IMR-90 (cell line): ENCODE results near the gene RASL10B. TPM values are rescaled to one million over a fixed set of nuclear protein-coding genes. Genes with fewer than 3 reads are reported as not detected.

Experiments
- ATAC-seq: fragments of 200-7000 bp; cut with Tn5 transposase; 2 replicates; pipeline ENCODE4 v1.9.1; 2020; ENCODE audit warnings: low read depth, mild to moderate bottlenecking, moderate library complexity
- BruUV-seq: library from RNA; stranded (reverse); fragments of 400-500 nt; replicated peaks from 2 replicates; lab custom pipeline; 2021; lab: Mats Ljungman, UMichigan
- CTCF ChIA-PET: fragments of 300-600 bp; formaldehyde crosslinking; extraction: SDS; loops from one replicate; lab custom pipeline; 2021; ENCODE audit warnings: antibody characterized with exemption; lab: Yijun Ruan, JAX
- POLR2A ChIA-PET: fragments of 300-600 bp; sonication (Branson Sonifier 250); formaldehyde crosslinking; loops from one replicate; lab custom pipeline; 2022; ENCODE audit warnings: antibody characterized with exemption; ENCODE audit not compliant: unreplicated experiment; lab: Charles Lee
- DNase-seq: peaks from one replicate; pipeline ENCODE4 v3.0.0; 2013
- H2AFZ ChIP-seq: replicated peaks from 2 replicates; pipeline ENCODE3; 2013; ENCODE audit warnings: low read length, mild to moderate bottlenecking; ENCODE audit not compliant: poor library complexity
- H2AK5ac ChIP-seq: 2 replicates; pipeline ENCODE4 v1.6.1; 2013; ENCODE audit warnings: low read depth, low read length, inconsistent platforms
- H2AK9ac ChIP-seq: replicated peaks from 2 replicates; pipeline ENCODE3; 2013; ENCODE audit warnings: mild to moderate bottlenecking, low read depth, low read length, moderate library complexity; ENCODE audit not compliant: poor library complexity
- H2BK120ac ChIP-seq: 2 replicates; pipeline ENCODE4 v1.6.1; 2013; ENCODE audit warnings: low read depth, low read length, inconsistent platforms
- H2BK15ac ChIP-seq: 3 replicates; pipeline ENCODE4 v1.6.1; 2013; ENCODE audit warnings: low read depth, low read length, inconsistent platforms
- H2BK20ac ChIP-seq: 2 replicates; pipeline ENCODE4 v1.6.1; 2013; ENCODE audit warnings: low read depth, mild to moderate bottlenecking, inconsistent platforms, low read length, moderate library complexity
- H2BK5ac ChIP-seq: 2 replicates; pipeline ENCODE4 v1.6.1; 2013; ENCODE audit warnings: mild to moderate bottlenecking, low read depth, low read length, inconsistent platforms; ENCODE audit not compliant: poor library complexity, severe bottlenecking
- H3K14ac ChIP-seq: replicated peaks from 2 replicates; pipeline ENCODE4 v1.6.1; 2013; ENCODE audit warnings: low read depth, low read length, inconsistent platforms
- H3K18ac ChIP-seq: 2 replicates; pipeline ENCODE4 v1.6.1; 2013; ENCODE audit warnings: low read depth, low read length, control low read depth
- H3K23ac ChIP-seq: 2 replicates; pipeline ENCODE4 v1.6.1; 2013; ENCODE audit warnings: low read depth, low read length, inconsistent platforms
- H3K27ac ChIP-seq: 2 replicates; pipeline ENCODE4 v1.5.1; 2013; ENCODE audit warnings: mild to moderate bottlenecking, control low read depth, low read length; ENCODE audit not compliant: insufficient read depth
- H3K27me3 ChIP-seq: 2 replicates; pipeline ENCODE4 v1.6.1; 2013; ENCODE audit warnings: low read length; ENCODE audit not compliant: control insufficient read depth, insufficient read depth
- H3K36me3 ChIP-seq: 2 replicates; pipeline ENCODE4 v1.6.1; 2013; ENCODE audit warnings: low read length, mixed read lengths; ENCODE audit not compliant: control insufficient read depth, insufficient read depth
- H3K4ac ChIP-seq: 2 replicates; pipeline ENCODE4 v1.6.1; 2013; ENCODE audit warnings: low read depth, low read length, inconsistent platforms
- H3K4me1 ChIP-seq: 2 replicates; pipeline ENCODE4 v1.6.1; 2013; ENCODE audit warnings: low read length, mixed read lengths; ENCODE audit not compliant: control insufficient read depth, insufficient read depth
- H3K4me2 ChIP-seq: 2 replicates; pipeline ENCODE4 v1.6.1; 2013; ENCODE audit warnings: low read depth, mild to moderate bottlenecking, control low read depth, low read length, moderate library complexity
- H3K4me3 ChIP-seq: 2 replicates; pipeline ENCODE4 v1.5.1; 2013; ENCODE audit warnings: low read depth, mild to moderate bottlenecking, control low read depth, low read length, moderate library complexity; ENCODE audit not compliant: insufficient read depth
- H3K56ac ChIP-seq: 2 replicates; pipeline ENCODE4 v1.6.1; 2013; ENCODE audit warnings: low read length, inconsistent platforms; ENCODE audit not compliant: insufficient read depth; ENCODE audit errors: extremely low read depth
- H3K79me1 ChIP-seq, 2 experiments: 2 replicates each; pipeline ENCODE4 v1.6.1; 2013; ENCODE audit warnings: low read length in 2 of 2, inconsistent platforms in 1 of 2, low read depth in 1 of 2
- H3K9ac ChIP-seq: 2 replicates; pipeline ENCODE4 v1.6.1; 2013; ENCODE audit warnings: low read depth, low read length, control low read depth
- H3K9me1 ChIP-seq: 2 replicates; pipeline ENCODE4 v1.6.1; 2013; ENCODE audit warnings: low read length, inconsistent platforms; ENCODE audit not compliant: insufficient read depth
- H3K9me3 ChIP-seq: 2 replicates; pipeline ENCODE4 v1.6.1; 2013; ENCODE audit warnings: low read length; ENCODE audit not compliant: control insufficient read depth, insufficient read depth
- H4K20me1 ChIP-seq: 2 replicates; pipeline ENCODE4 v1.6.1; 2013; ENCODE audit warnings: low read length, inconsistent platforms; ENCODE audit not compliant: insufficient read depth
- H4K5ac ChIP-seq: 2 replicates; pipeline ENCODE4 v1.6.1; 2013; ENCODE audit warnings: mild to moderate bottlenecking, low read depth, low read length, control low read depth
- H4K8ac ChIP-seq, 2 experiments: 2 replicates each; pipeline ENCODE4 v1.6.1; 2013; ENCODE audit warnings: low read depth in 2 of 2, low read length in 2 of 2, control low read depth in 1 of 2, inconsistent platforms in 1 of 2
- H4K91ac ChIP-seq: 2 replicates; pipeline ENCODE4 v1.6.1; 2013; ENCODE audit warnings: low read depth, low read length, inconsistent platforms; ENCODE audit not compliant: insufficient read depth
- BHLHE40 ChIP-seq: fragments of 150-350 bp; IDR thresholded peaks from 2 replicates; pipeline ENCODE4 v1.6.1; 2016; ENCODE audit warnings: mild to moderate bottlenecking, low read depth, low read length
- CEBPB ChIP-seq: IDR thresholded peaks from 2 replicates; pipeline ENCODE4 v1.6.1; 2012; ENCODE audit warnings: low read depth, low read length, improper control_type of control experiment
- CHD1 ChIP-seq: IDR thresholded peaks from 2 replicates; pipeline ENCODE4 v1.6.1; 2012; ENCODE audit warnings: low read depth, low read length, improper control_type of control experiment
- CTCF ChIP-seq: conservative IDR thresholded peaks from 2 replicates; pipeline ENCODE4 v1.5.1; 2012; ENCODE audit warnings: mild to moderate bottlenecking, low read depth, low read length, improper control_type of control experiment
- ELK1 ChIP-seq: fragments of 150-350 bp; IDR thresholded peaks from 2 replicates; pipeline ENCODE4 v1.6.1; 2016; ENCODE audit warnings: low read depth, mild to moderate bottlenecking, low read length, moderate library complexity, borderline replicate concordance
- FOS ChIP-seq: fragments of 150-350 bp; IDR thresholded peaks from 2 replicates; pipeline ENCODE4 v1.6.1; 2016; ENCODE audit warnings: low read depth, low read length
- MAFK ChIP-seq: IDR thresholded peaks from 2 replicates; pipeline ENCODE4 v1.6.1; 2012; ENCODE audit warnings: low read depth, low read length, improper control_type of control experiment
- MAZ ChIP-seq: IDR thresholded peaks from 2 replicates; pipeline ENCODE4 v1.6.1; 2012; ENCODE audit warnings: low read depth, mild to moderate bottlenecking, low read length, improper control_type of control experiment, moderate library complexity, borderline replicate concordance
- MXI1 ChIP-seq: IDR thresholded peaks from 2 replicates; pipeline ENCODE4 v1.6.1; 2012; ENCODE audit warnings: low read depth, mild to moderate bottlenecking, low read length, moderate library complexity, borderline replicate concordance
- NFE2L2 ChIP-seq: fragments of 150-350 bp; IDR thresholded peaks from 2 replicates; pipeline ENCODE4 v1.6.1; 2016; ENCODE audit warnings: low read depth, mild to moderate bottlenecking, low read length
- POLR2A ChIP-seq: IDR thresholded peaks from 2 replicates; pipeline ENCODE4 v1.6.1; 2012; ENCODE audit warnings: mild to moderate bottlenecking, low read depth, low read length
- RAD21 ChIP-seq: IDR thresholded peaks from 2 replicates; pipeline ENCODE4 v1.6.1; 2012; ENCODE audit warnings: low read length, improper control_type of control experiment
- RCOR1 ChIP-seq: IDR thresholded peaks from 2 replicates; pipeline ENCODE4 v1.6.1; 2012; ENCODE audit warnings: mild to moderate bottlenecking, low read length, improper control_type of control experiment; ENCODE audit not compliant: insufficient replicate concordance
- RFX5 ChIP-seq: IDR thresholded peaks from 2 replicates; pipeline ENCODE4 v1.8.0; 2012; ENCODE audit warnings: low read depth, mild to moderate bottlenecking, low read length, moderate library complexity
- SMC3 ChIP-seq: fragments of 150-350 bp; IDR thresholded peaks from 2 replicates; pipeline ENCODE4 v1.6.1; 2016; ENCODE audit warnings: low read depth, mild to moderate bottlenecking, antibody characterized with exemption, low read length, moderate library complexity
- WGBS, 2 experiments: methylation state at CpG; one replicate each; pipeline versions ENCODE4 v1.1.5 to v1.1.7; 2013; ENCODE audit warnings: missing lambda C conversion rate in 2 of 2; ENCODE audit not compliant: insufficient read length in 1 of 2; ENCODE audit errors: extremely low coverage in 2 of 2; 5-methylcytosine and 5-hydroxymethylcytosine counted together
- dilution Hi-C: fragments of 300-500 bp; cut with HindIII; formaldehyde crosslinking; loops from one replicate; pipeline ENCODE4 v1.14.3; 2018; ENCODE audit warnings: low sequenced_read_pairs; ENCODE audit not compliant: unreplicated experiment
- in situ Hi-C: fragments of 300-500 bp; cut with MboI; formaldehyde crosslinking; loops from 3 replicates; pipeline ENCODE4 v1.14.3; 2019; ENCODE audit warnings: low sequenced_read_pairs, inconsistent platforms, mixed read lengths
- intact Hi-C: fragments of 100-400 bp; cut with micrococcal nuclease; formaldehyde crosslinking; loops from 2 replicates; pipeline ENCODE4 v1.10.0; 2022
- polyA plus RNA-seq, 3 experiments: library from polyadenylated mRNA; depleted of rRNA; stranded (reverse); fragments of >200 nt; gene quantifications; 2 replicates each; pipeline ENCODE4 v1.2.3, GENCODE V29; 2012; ENCODE audit warnings: low replicate concordance in 1 of 3
- total RNA-seq: library from RNA; depleted of rRNA; stranded (reverse); fragments of >200 nt; gene quantifications from 2 replicates; pipeline ENCODE4 v1.2.3, GENCODE V29; 2012
- TF ChIP-seq, protein P1 (sequence below): fragments of 150-350 bp; IDR thresholded peaks from 2 replicates; pipeline ENCODE4 v1.6.1; 2017; ENCODE audit warnings: mild to moderate bottlenecking, antibody characterized with exemption, low read length, low read depth

The RASL10B gene
- total and polyA plus RNA-seq, 2 of the 4 experiments (the other 2 are of a cell fraction) = 4.1 to 4.7 TPM

DNA sequence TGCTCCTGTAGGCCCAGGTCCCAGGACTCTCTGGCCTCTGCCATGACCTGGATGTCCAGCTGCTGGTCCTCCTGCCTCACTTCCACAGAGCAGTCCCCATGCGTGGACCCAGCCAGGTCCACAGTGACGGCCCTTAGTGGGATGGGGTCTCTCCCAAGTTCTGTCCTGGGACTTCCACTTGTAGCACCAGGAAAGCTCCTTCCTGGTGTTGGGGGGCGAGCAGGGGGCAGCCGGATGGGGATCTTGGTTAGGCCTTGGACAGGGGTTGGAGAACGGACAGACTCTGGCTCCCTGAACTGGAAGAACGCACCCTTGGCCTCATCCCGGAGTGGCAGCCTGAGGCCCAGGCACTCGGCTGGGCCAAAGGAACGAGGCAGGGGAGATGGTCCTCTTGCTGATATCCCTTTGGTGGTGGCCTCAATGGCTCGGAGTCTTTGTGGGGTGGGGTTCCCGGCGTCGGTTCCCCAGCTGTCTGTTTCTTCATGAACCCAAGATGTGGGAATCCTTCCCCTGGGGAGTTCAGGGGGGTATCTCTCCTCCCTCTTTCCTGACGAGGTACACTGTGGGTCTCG, 14.4 kb downstream of the RASL10B start:
- in situ Hi-C loops = loop anchor here (25.0 kb wide), 1 partner anchor 384 kb away; the partner anchor contains the start of gene SLFN11
- ATAC-seq = no peak
- Histone ChIP-seq H3K9ac (no peak overlapping the region), H2BK20ac (no peak overlapping the region), H3K27me3 (peaks cover 51% of the 10 kb centered on the region), H3K4ac (no peak overlapping the region), H3K4me1 (peaks cover 8% of the 10 kb centered on the region; the same call in 1 of the 2 replicates), H4K91ac (no peak overlapping the region), H3K9me3 (no peaks in the 10 kb centered on the region), H4K20me1 (peaks cover 6% of the 10 kb centered on the region), H3K14ac (no peak overlapping the region), H2BK120ac (no peak overlapping the region), H3K18ac (no peak overlapping the region), H2AK9ac (no peak overlapping the region), H2AFZ (no peak overlapping the region), H3K36me3 (no peaks in the 10 kb centered on the region), H3K9me1 (peaks cover 2% of the 10 kb centered on the region; the same call in 1 of the 2 replicates), H3K4me3 (no peak overlapping the region), H2AK5ac (no peak overlapping the region), H2BK5ac (no peak overlapping the region), H4K8ac (no peak overlapping the region), H4K5ac (no peak overlapping the region), H3K4me2 (no peak overlapping the region), H3K56ac (no peak overlapping the region), H3K23ac (no peak overlapping the region), H2BK15ac (no peak overlapping the region), H3K79me1 (no peaks in the 10 kb centered on the region), H3K27ac (no peak overlapping the region)
- TF ChIP-seq MXI1 (no peak), CHD1 (no peak), MAFK (no peak), RFX5 (no peak), FOS (no peak), MAZ (no peak), RCOR1 (no peak), BHLHE40 (no peak), CTCF (no peak), NFE2L2 (no peak), CEBPB (no peak), SMC3 (no peak), RAD21 (no peak), POLR2A (no peak), ELK1 (no peak)
- TF ChIP-seq, protein P1, sequence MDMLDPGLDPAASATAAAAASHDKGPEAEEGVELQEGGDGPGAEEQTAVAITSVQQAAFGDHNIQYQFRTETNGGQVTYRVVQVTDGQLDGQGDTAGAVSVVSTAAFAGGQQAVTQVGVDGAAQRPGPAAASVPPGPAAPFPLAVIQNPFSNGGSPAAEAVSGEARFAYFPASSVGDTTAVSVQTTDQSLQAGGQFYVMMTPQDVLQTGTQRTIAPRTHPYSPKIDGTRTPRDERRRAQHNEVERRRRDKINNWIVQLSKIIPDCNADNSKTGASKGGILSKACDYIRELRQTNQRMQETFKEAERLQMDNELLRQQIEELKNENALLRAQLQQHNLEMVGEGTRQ = no peak
- ChIA-PET POLR2A (no interaction called here), CTCF (no interaction called here)
- DNase-seq = no peak
- intact Hi-C loops = loop anchor here (2.0 to 10.0 kb wide), 3 partner anchors 311 to 501 kb away; partner anchors contain the start of genes SLFN12 and SLFN5
- BruUV-seq = no TSS peak
- 75% methylated on average over 8 of the region's 15 CpGs; no CpG with 5 or more reads in 1 of the 2 experiments for WGBS, 2 experiments
- dilution Hi-C loops = no loop called here
